Activated CD8-positive, alpha-beta memory T cell treated with anti-CD3 and anti-CD28 coated beads, Interleukin-2, amount 10 ng/mL, durations not matched to agents 7 days and 5 days (primary cell): ENCODE data around the gene TRPC4. TPM values are rescaled to one million over a fixed set of nuclear protein-coding genes. Genes with fewer than 3 reads are reported as not detected.

Experiments
- ATAC-seq: fragments of 150-1000 bp; cut with Tn5 transposase; one replicate; pipeline ENCODE4 v1.10.0; 2021; ENCODE audit warnings: moderate library complexity
- CTCF ChIA-PET: fragments of 350-600 bp; sonication (Branson Sonifier 250); formaldehyde crosslinking; loops from one replicate; lab custom pipeline; 2021; ENCODE audit warnings: antibody characterized with exemption; lab: Charles Lee
- DNase-seq: peaks from one replicate; pipeline ENCODE4 v3.0.0-alpha.2; 2020
- H3K27ac Mint-ChIP-seq: one replicate; pipeline ENCODE4 v1.8.0; 2021; ENCODE audit warnings: mild to moderate bottlenecking, mixed read lengths
- H3K27me3 Mint-ChIP-seq: one replicate; pipeline ENCODE4 v1.8.0; 2021; ENCODE audit warnings: mixed read lengths
- H3K36me3 Mint-ChIP-seq: one replicate; pipeline ENCODE4 v1.8.0; 2021; ENCODE audit warnings: mild to moderate bottlenecking, mixed read lengths
- H3K4me1 Mint-ChIP-seq: one replicate; pipeline ENCODE4 v1.8.0; 2021; ENCODE audit warnings: mixed read lengths
- H3K4me3 Mint-ChIP-seq: one replicate; pipeline ENCODE4 v1.8.0; 2021; ENCODE audit warnings: mild to moderate bottlenecking, moderate library complexity, mixed read lengths
- H3K9me3 Mint-ChIP-seq: one replicate; pipeline ENCODE4 v1.8.0; 2022; ENCODE audit warnings: low read depth, mixed read lengths
- total RNA-seq, 2 experiments: library from RNA; stranded (reverse); gene quantifications; one replicate each; pipeline ENCODE4 v1.2.3, GENCODE V29; 2021

TRPC4 gene
- total RNA-seq, 2 experiments from 2014 or later = not detected

DNA sequence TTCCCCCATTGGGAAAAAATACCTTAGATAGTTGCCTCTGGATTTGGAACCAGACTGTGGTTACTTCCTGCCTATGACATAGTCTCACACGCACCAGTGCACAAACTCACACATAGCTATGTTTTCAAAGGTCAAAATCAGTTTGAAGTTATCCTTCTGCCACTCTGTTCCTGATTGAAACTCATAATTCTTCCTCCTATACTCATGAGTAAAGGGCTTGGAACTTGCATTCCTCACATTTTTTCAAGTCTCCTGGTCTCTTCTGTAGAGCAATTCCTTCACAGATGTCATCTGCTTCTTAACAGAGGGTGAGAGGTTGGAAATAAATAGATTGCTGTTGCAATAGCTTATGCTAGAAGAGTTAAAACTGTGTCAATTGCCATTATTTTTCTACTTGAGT is 252.4 kb downstream of the TRPC4 start:
- DNase-seq = no peak
- Mint-ChIP-seq H3K9me3 (peaks cover 9% of the 10 kb centered on the region), H3K36me3 (no peaks in the 10 kb centered on the region), H3K27me3 (no peaks in the 10 kb centered on the region), H3K27ac (no peak overlapping the region), H3K4me1 (no peaks in the 10 kb centered on the region), H3K4me3 (no peak overlapping the region)
- CTCF ChIA-PET = no interaction called here
- no peak for ATAC-seq

DNA sequence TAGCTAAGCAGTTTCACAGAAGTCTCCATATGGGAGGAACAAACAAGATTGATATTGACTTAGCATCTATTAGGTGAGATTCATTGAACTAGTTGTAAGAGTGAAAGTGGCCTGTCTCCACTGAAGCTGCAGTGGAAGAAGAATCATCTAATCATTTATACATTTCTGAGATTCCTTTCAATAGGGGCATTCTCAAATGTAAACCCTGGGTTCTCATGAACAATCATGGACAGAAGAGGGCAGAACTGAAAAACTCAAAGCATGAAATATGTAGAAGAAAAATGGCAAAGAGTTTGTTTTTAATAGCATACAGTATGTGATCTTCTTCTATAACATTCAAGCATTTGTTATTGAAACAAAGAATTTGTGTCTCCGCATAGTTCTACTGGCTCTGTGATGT is 253.4 kb downstream of the TRPC4 start:
- no peak overlapping the region for H3K4me3 Mint-ChIP-seq
- H3K27ac Mint-ChIP-seq = no peak overlapping the region
- CTCF ChIA-PET = no interaction called here
- peaks cover 7% of the 10 kb centered on the region for H3K9me3 Mint-ChIP-seq
- ATAC-seq = no peak
- no peaks in the 10 kb centered on the region for H3K36me3 Mint-ChIP-seq
- H3K27me3 Mint-ChIP-seq = no peaks in the 10 kb centered on the region
- DNase-seq = no peak
- H3K4me1 Mint-ChIP-seq = no peaks in the 10 kb centered on the region

DNA sequence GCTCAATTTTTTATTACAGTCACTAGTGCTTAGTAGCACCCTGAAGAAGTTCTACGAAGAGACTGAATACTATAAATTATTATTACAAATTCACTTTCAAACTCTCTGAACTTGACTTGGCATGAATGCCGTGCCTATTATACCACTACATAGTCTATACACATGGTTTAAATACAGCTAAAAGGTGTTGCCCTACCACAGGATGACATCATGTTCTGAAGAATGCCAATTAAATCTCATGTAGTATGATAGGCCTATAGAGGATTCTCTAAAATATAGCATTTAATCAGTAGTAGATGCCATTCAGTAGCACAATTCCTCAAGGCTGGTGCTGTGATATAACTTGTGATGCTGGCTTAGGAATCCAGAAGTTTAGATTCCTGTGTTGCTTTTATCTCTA is 254.3 kb downstream of the TRPC4 start:
- H3K27me3 Mint-ChIP-seq = no peaks in the 10 kb centered on the region
- no peaks in the 10 kb centered on the region for H3K36me3 Mint-ChIP-seq
- no peak overlapping the region for H3K27ac Mint-ChIP-seq
- H3K4me1 Mint-ChIP-seq = no peaks in the 10 kb centered on the region
- no peak for DNase-seq
- CTCF ChIA-PET = no interaction called here
- H3K4me3 Mint-ChIP-seq = no peak overlapping the region
- no peak for ATAC-seq
- peaks cover 2% of the 10 kb centered on the region for H3K9me3 Mint-ChIP-seq

DNA sequence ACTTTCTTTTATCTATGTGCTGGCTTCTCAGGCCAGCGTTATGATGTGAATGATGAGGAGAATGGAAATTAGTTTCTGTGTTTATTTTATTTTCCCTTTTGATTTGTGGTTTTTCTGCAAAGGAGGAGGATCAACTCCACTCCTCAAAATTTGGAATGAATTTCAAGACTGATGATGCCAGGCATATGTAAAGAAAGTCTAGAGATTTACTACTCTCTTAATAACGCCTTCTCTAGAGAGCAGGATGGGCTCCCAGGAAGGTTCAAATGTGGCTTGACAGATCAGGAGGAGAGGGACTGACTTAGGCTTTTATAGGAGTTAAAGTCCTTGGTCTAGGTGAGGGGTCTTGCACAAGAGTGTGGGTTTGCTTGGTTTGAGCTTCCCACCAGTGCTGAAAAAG is 255.9 kb downstream of the TRPC4 start:
- H3K4me1 Mint-ChIP-seq = no peaks in the 10 kb centered on the region
- no peak for DNase-seq
- CTCF ChIA-PET = no interaction called here
- no peaks in the 10 kb centered on the region for H3K27me3 Mint-ChIP-seq
- no peak for ATAC-seq
- H3K9me3 Mint-ChIP-seq = no peaks in the 10 kb centered on the region
- no peak overlapping the region for H3K4me3 Mint-ChIP-seq
- no peak overlapping the region for H3K27ac Mint-ChIP-seq
- no peaks in the 10 kb centered on the region for H3K36me3 Mint-ChIP-seq

DNA sequence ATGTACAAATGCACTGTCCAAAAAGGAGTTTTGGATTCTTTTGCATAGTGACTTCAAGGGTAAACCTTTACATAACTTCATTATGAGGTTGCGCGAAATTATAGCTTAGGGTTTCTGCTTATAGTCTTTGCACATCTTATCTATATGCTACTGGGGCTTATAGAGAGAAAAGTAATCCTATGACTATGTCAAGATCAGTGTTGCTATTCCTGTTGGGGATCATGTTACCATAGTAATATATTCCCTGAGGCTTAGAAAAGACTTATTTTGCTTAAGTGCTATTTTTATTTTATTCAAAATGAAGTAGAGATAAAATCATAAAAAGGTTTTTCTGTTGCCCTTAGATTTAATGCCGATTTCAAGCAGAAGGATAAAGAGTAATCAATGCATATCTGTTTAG is 256.3 kb downstream of the TRPC4 start:
- CTCF ChIA-PET = no interaction called here
- ATAC-seq = no peak
- H3K36me3 Mint-ChIP-seq = no peaks in the 10 kb centered on the region

DNA sequence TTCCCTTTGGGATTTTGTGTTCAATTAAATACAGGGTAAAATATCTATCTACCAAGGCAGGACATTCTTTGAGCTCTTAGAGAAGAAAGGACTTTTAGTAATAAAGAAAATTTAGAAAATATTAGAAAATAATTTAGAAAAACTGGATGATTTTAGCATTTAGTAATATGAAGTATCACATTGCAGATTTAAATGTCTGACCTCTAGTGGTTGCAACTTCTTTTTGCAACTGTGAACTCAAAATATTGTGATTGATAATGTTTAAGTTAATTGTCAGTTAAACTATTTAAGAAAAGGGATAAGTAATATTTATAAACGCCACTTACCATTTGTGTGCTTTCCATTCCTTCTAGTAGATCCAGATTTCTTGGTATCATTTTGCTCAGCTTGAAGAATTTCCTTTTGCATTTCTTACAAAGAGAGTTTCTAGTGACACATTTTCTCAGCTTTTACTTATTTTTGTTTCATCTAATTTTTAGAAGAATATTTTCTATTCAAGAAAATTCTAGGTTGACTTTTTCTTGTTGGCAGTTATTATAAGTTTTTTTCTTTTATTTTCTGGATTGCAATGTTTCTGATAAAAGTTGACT is 260.7 kb downstream of the TRPC4 start:
- CTCF ChIA-PET = no interaction called here
- H3K27ac Mint-ChIP-seq = no peak overlapping the region
- no peaks in the 10 kb centered on the region for H3K36me3 Mint-ChIP-seq
- no peaks in the 10 kb centered on the region for H3K9me3 Mint-ChIP-seq
- no peak for DNase-seq
- H3K4me3 Mint-ChIP-seq = no peak overlapping the region
- no peaks in the 10 kb centered on the region for H3K27me3 Mint-ChIP-seq
- no peaks in the 10 kb centered on the region for H3K4me1 Mint-ChIP-seq
- ATAC-seq = no peak

More for the DNA sequence above, 256.3 kb downstream of the TRPC4 start:
- no peak overlapping the region for H3K27ac Mint-ChIP-seq
- no peaks in the 10 kb centered on the region for H3K4me1 Mint-ChIP-seq
- no peaks in the 10 kb centered on the region for H3K9me3 Mint-ChIP-seq
- no peaks in the 10 kb centered on the region for H3K27me3 Mint-ChIP-seq
- H3K4me3 Mint-ChIP-seq = no peak overlapping the region
- no peak for DNase-seq

DNA sequence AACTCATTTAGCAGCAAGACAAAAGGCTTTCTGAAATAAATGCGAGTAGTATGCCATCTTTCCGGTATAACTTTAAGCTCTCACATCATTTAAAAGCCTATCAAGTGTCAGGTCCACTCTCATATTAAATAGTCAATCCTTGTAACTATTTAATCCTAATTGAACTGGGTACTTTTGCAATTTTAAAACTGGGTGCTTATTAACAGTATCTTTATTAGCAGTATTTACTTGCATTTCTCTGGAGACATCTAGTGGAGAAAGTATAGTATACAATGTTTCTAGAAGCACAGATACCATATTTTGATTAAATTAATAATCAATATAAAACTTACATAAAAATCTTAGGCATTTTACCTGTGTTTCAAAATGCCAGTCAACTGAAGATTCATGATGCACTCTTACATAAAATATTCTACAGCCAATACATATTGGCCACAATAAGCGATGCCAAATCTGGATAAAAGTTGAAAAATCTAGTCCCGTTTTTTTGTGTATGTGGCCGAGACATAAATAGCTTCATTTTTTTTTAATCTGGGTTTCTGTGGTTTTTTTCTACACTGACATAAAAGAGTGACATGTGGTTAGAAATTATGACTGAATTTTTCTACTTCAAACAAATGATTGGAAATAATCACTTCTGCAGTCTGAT is 266.7 kb downstream of the TRPC4 start:
- Mint-ChIP-seq H3K9me3 (no peaks in the 10 kb centered on the region), H3K4me1 (no peaks in the 10 kb centered on the region), H3K36me3 (no peaks in the 10 kb centered on the region), H3K4me3 (no peak overlapping the region), H3K27me3 (no peaks in the 10 kb centered on the region), H3K27ac (no peak overlapping the region)
- ATAC-seq (no peak), DNase-seq (no peak)
- CTCF ChIA-PET = no interaction called here

DNA sequence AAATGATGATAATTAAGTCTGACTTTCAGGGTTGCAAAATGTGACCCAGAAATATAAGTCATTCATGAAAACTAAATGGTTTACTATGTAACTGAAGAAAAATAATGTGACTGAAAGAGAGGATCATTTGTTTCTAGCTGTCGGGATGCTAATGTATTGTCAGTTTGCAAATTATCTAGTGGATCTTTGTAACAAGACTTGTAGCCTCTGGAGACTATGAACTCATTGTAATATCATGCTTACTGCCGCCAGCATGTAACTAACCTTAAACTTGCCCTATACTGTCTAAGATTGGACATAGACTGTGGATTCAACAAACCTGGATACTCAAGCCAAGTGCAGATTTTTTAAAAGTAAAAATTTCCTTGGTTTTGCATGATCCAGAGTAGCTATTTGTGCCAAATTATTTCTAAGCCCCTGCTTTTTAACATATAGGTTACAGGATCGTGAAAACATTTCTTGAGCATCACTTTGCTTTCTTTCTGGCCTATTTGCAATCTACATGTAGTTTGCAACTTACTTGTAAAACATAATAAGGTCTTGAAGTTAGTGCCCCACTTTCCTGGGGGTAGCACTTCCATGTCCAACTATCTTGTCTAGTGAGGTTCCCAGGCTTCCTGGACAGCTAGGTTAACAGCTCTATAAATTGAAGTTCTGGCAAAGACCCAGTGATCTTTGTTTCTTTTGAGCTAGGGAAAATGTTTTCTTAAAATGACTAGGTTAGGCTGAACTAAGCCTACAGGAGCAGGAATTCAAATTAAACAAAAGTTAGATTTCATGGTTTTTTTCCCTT is 267.7 kb downstream of the TRPC4 start:
- H3K36me3 Mint-ChIP-seq = no peaks in the 10 kb centered on the region
- CTCF ChIA-PET = no interaction called here
- DNase-seq (no peak), ATAC-seq (no peak)
- H3K4me3 Mint-ChIP-seq = no peak overlapping the region
- no peaks in the 10 kb centered on the region for H3K4me1 Mint-ChIP-seq
- H3K9me3 Mint-ChIP-seq = no peaks in the 10 kb centered on the region
- no peak overlapping the region for H3K27ac Mint-ChIP-seq
- no peaks in the 10 kb centered on the region for H3K27me3 Mint-ChIP-seq

DNA sequence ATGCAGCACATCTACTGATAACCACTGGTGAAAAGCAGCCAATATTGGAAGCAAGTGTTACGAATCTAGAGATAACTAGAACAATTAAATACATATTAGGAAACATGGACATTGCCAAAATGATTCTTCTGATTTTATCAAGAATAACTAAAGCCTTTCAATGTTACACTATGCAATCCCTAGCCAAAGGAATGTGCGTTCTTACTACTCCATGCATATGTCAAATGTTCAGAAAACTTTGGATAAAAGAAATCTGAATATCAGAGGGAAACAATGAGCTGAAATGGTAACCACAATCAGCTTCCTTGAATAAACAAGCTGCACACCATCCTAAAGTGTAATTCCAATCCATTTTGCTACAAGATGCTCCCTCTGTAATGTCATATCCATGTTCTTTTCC is 270.1 kb downstream of the TRPC4 start:
- Mint-ChIP-seq H3K4me3 (no peak overlapping the region), H3K36me3 (no peaks in the 10 kb centered on the region), H3K27ac (no peak overlapping the region), H3K9me3 (no peaks in the 10 kb centered on the region), H3K27me3 (no peaks in the 10 kb centered on the region), H3K4me1 (no peaks in the 10 kb centered on the region)
- ATAC-seq (no peak), DNase-seq (no peak)
- CTCF ChIA-PET = no interaction called here

DNA sequence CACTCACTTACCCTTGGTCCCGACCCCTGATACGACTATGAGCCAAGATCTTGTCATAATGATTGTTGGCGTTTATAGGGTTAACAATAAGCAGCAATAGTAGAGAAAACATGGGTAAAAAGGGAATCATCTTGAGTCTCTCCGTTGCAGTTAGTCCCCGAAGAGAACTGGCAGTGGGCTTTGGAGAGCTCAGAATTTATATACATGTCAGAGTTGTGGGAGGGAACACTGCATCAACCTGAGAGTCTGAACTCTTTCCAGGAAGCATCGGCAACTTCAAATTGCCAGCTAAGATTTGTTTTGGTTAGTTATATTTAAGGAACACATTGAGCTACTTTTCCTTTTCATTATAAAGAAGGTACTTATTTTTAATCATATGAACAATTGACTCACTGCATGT is 271.0 kb downstream of the TRPC4 start, which contains the start of gene POSTN:
TSS of gene POSTN (minus strand) at position 172 of the 400 bp plus-strand sequence. CDS start at position 130, 42 bp downstream.
- no peaks in the 10 kb centered on the region for H3K27me3 Mint-ChIP-seq
- no peak within 1 kb of the TSS for H3K27ac Mint-ChIP-seq
- CTCF ChIA-PET = no interaction called here
- no peaks in the 10 kb centered on the region for H3K9me3 Mint-ChIP-seq
- no peak for ATAC-seq
- DNase-seq = no peak
- no peaks in the 10 kb centered on the region for H3K4me1 Mint-ChIP-seq
- no peaks in the 10 kb centered on the region for H3K36me3 Mint-ChIP-seq
- H3K4me3 Mint-ChIP-seq = no peak within 1 kb of the TSS

DNA sequence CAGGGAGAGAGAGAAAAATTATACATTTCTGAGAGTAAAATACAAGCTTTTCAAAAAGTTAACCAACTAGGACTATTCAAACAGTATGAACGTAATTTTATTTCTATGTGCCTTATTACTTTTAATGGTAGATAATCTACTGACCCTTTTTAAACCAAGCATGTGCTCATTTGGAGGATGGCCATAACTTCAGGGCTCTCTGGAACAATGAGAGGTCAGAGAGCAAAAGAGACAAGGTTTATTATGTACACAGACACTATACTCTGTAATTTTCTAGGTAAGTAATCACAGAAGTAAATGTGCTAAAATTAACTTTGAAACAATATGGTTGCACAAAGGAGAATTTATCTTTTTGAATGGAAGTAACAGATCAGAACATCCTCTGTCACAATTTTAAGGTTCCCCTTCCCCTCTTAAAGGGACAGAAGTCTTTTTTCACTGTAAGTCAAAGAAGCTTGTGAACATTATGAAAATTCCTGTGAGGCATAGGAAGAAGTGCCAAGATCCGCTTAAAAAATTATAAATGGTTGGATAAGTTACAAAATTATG is 272.0 kb downstream of the TRPC4 start:
- H3K4me1 Mint-ChIP-seq = no peaks in the 10 kb centered on the region

DNA sequence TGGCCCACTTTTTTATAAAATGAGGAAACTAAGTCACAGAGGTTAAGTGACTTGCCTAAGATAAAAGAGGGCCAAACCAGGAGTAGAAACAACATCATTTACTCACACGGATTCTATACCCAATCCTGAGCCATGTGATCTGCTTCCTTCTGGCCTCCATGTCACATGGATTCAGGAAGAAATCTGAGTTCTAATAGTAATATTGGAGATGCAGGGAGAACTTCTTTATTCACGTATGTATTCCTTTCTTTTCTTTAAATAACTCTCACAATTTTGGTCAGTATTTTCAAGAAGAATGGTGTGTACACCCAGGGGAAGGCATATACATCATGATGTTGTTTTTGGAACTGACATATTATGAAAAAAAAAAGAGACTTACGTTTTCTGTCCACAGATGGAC is 272.8 kb downstream of the TRPC4 start:
- ATAC-seq = no peak
- H3K4me3 Mint-ChIP-seq = no peak overlapping the region

More for the DNA sequence above, 272.0 kb downstream of the TRPC4 start:
- H3K4me3 Mint-ChIP-seq = no peak overlapping the region
- no peak for ATAC-seq
- H3K27me3 Mint-ChIP-seq = no peaks in the 10 kb centered on the region
- no peak overlapping the region for H3K27ac Mint-ChIP-seq
- CTCF ChIA-PET = no interaction called here
- no peak for DNase-seq
- H3K36me3 Mint-ChIP-seq = no peaks in the 10 kb centered on the region
- H3K9me3 Mint-ChIP-seq = no peaks in the 10 kb centered on the region

DNA sequence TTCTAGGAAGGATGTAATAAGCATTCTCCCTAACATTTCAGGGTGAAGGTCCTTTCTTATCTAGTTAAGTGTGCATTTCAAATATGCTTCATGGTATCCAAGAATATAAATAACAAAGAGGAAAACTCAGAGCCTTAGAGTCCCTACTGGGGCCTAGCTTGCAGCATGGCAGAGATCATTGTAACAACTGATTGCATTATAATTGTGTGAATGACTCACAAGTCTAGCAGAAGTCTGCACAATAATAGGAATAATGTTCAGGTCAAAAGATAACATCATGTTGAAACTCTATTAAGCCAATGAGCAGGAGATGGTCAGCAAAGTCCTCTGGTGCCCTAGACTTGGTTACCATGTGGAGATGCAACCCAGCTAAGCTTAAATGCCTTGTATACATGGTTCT is 274.4 kb downstream of the TRPC4 start:
- Mint-ChIP-seq H3K9me3 (no peaks in the 10 kb centered on the region), H3K27ac (no peak overlapping the region), H3K4me1 (no peaks in the 10 kb centered on the region), H3K27me3 (no peaks in the 10 kb centered on the region), H3K4me3 (no peak overlapping the region), H3K36me3 (no peaks in the 10 kb centered on the region)
- ATAC-seq (no peak), DNase-seq (no peak)
- CTCF ChIA-PET = no interaction called here

More for the DNA sequence above, 272.8 kb downstream of the TRPC4 start:
- Mint-ChIP-seq H3K4me1 (no peaks in the 10 kb centered on the region), H3K27me3 (no peaks in the 10 kb centered on the region), H3K36me3 (no peaks in the 10 kb centered on the region), H3K27ac (no peak overlapping the region), H3K9me3 (no peaks in the 10 kb centered on the region)
- DNase-seq = no peak
- CTCF ChIA-PET = no interaction called here

DNA sequence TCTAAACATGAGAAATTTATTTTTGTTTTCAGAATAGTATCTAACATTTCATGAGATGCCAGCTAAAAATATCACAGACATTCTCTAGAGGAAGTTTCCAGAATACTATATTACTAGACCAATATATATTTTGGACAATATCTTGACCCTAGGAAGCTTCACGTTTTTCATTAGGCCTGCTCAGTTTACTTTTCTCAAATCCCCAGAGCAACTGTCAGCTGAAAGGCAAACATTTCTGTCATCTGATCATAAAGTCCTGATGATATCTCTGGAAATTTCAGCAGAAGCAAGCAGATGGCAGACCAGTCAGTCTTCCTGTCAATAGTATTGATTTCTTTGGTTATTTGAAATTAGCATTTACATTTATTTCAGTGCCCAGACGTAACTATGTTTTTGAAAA is 275.0 kb downstream of the TRPC4 start:
- no peaks in the 10 kb centered on the region for H3K9me3 Mint-ChIP-seq
- no peak for DNase-seq
- no peak overlapping the region for H3K27ac Mint-ChIP-seq
- no peaks in the 10 kb centered on the region for H3K4me1 Mint-ChIP-seq
- no peaks in the 10 kb centered on the region for H3K36me3 Mint-ChIP-seq
- H3K27me3 Mint-ChIP-seq = no peaks in the 10 kb centered on the region
- no peak overlapping the region for H3K4me3 Mint-ChIP-seq
- CTCF ChIA-PET = no interaction called here
- no peak for ATAC-seq
